ENCODE measurements around the gene EMSY. TPM values are rescaled to one million over a fixed set of nuclear protein-coding genes. Genes with fewer than 3 reads are reported as not detected.

The EMSY gene
- total RNA-seq, 4 donors from 2014 or later = 29.9 to 36.7 (median 35.3) TPM

DNA sequence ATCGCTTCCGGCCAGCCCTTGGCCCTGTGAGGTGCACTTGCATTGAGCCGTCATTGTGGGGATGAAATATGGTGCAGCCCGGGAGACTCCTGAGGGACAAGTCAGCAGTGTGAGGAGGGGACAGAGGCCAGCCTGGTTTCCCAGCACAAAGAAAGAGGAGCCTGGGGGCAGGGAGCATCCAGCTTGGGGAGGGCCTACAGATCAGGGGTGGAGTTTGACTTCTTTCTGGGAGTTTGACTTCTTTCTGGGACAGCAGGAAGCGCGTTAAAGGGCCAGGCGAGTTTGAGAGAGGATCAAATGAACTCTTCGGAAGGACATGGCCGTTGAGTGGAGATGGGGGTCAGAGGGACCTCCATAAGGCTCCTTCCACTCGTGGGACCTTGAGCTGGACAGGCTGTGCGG is 133.8 kb downstream of the EMSY start:
- TF ChIP-seq, protein P1, sequence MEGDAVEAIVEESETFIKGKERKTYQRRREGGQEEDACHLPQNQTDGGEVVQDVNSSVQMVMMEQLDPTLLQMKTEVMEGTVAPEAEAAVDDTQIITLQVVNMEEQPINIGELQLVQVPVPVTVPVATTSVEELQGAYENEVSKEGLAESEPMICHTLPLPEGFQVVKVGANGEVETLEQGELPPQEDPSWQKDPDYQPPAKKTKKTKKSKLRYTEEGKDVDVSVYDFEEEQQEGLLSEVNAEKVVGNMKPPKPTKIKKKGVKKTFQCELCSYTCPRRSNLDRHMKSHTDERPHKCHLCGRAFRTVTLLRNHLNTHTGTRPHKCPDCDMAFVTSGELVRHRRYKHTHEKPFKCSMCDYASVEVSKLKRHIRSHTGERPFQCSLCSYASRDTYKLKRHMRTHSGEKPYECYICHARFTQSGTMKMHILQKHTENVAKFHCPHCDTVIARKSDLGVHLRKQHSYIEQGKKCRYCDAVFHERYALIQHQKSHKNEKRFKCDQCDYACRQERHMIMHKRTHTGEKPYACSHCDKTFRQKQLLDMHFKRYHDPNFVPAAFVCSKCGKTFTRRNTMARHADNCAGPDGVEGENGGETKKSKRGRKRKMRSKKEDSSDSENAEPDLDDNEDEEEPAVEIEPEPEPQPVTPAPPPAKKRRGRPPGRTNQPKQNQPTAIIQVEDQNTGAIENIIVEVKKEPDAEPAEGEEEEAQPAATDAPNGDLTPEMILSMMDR (IDR thresholded peaks at IDR 0.05; ENCODE audit: low read depth) = no peak

DNA sequence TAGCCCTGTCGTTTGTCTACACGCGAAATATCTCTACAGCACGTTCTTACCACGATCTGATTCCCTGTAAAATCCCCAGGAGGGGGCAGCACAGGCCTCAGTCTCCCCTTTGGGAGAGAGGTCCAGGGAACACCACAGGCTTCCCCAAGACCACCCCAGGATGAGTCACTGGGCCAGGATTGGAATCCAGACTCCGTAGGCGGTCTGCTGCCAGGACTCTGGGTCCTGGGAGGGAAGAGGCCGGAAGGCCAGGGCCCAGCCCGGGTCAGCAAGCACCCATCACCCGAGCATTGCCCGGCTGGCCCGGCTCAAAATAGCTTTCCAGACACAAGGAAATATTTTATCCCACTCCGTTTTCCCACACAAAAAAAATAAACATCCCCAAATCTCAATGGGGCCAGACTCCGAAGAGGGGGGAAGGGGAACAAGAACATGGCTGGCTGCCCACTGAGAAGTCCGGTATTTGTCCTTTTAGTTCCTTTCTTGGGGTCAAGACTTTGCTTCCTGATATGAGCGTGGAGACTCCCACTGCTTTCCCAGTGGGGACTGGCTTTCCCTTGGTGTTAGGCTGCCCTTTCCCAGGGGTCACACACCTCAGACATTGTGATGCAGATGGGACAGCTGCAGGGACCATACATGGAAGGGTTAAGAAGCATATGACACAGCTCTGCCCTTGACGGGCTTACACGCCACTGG is 134.4 kb downstream of the EMSY start:
- TF ChIP-seq, protein P1 (IDR thresholded peaks at IDR 0.05; ENCODE audit: low read depth) = no peak

DNA sequence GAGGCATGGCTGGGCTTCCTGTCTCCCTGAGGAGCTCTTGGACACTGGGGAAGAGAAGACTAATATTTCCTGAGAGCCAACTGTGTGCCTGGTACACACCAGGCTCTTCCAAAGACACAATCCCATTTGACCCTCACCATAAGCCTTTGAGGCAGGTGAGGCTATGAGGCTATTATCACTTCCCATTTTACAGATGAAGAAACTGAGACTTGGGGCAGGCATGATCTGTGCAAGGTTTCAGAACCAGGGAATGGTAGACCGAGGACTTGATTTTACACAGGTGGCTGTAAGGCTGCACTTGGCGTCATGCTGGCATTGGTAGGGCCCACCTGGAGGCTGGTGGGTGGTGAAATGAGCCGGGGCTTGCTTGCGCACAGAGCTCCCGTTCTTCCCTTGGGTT is 134.9 kb downstream of the EMSY start:
- TF ChIP-seq, protein P1 (IDR thresholded peaks at IDR 0.05; ENCODE audit: low read depth) = no peak

DNA sequence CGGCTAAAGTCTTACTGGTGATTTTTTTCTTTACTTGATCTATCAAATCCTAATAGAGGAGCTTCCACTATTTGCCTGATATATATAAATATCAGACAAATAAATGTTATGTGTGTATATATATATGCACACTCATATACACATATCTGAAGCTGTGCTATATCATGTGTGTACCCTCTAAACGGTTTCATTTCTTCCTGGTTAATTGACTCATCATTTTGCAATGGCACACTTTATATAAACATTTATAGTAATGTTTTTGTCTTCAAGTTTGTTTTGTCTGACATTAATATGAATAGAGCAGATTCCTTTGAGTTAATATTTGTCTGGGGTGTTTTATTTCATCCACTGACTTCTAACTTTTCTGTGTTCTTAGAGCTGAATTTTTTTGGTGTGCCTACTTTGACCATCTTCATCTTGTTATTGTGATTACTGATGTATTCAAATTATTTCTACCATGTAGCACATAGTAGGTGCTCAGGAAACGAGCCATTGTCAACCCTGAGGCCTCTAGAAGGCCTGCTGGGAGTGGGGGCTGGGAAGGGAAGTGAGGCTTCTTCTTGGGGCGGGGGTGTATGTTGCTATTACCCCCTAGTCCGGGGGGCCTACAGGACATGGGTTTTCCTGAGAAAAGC is 143.1 kb downstream of the EMSY start:
- TF ChIP-seq, protein P1 (IDR thresholded peaks at IDR 0.05; ENCODE audit: low read depth) = no peak

DNA sequence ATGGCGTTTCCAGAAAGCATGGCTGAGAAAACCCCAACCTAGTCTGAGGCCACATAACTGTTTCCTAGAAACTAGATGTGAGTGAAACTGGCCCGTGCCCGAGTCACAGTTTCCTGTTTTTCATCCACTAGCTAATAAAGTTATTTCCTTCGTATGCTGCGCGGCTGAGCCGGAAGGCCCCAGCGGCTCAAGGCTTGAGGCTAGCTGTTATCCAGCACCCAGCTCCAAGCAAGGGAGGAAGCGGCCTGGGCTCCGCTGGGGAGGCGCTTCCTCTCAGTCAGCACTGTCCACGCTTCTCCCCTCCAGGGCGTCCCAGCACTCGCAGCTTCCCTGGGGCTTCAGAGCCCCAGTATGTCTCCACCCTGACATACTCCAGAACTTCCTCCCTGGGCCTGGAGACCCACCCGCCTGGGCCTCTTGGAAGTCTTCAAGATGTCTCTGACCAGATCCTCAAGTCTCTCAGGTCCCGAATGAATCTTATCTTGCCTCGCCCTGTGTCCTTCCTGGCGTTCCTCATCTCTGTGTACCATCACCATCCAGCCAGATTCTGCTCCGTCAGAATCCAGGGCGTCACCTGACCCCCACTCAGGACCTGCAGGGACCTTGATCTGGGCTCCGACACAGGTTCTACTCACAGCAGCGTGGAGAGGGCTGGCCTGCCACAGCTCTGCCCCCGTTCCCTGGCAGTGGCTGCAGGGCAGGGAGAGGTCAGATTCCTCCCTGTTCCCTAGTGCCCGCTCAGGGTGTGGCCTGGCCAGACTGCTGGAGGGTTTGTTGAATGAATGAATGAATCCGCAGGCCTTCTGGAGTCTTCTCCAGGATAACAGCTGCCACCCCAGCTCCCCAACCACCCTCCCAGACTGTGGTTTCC is 143.9 kb downstream of the EMSY start:
- TF ChIP-seq, protein P1 (IDR thresholded peaks at IDR 0.05; ENCODE audit: low read depth) = no peak

DNA sequence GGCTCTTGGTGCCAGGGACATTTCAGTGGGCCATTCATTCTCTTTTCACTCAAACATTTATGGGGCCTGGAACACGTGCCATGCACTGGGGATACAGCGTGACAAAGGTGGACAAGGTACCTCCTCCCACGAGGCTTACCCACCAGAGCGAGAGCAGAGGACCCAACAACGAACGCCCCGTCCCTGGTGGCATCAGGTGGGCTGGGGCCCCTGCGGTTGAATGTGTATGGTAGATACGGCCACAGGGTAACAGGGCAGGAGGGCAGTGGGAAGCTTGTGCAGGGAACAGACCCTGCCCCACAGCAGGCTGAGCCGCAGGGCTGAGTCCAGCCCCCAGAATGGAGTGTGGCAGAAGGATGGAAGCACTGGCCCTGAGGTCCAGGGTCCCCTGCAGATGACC is 144.7 kb downstream of the EMSY start:
- TF ChIP-seq, protein P1 (IDR thresholded peaks at IDR 0.05; ENCODE audit: low read depth) = no peak

Data from subcutaneous adipose tissue (tissue), 4 donors.